NCI-H748 (cell line): ENCODE measurements around the gene EZR.
"Not testable (repeated sequence)": the region's sequence is repeated elsewhere in the genome, so short reads cannot be mapped to it uniquely, and the experiment has no call there.

Experiments
- DNase-seq: peaks from one replicate; lab custom pipeline; 2025; ENCODE audit not compliant: unreplicated experiment; lab: John Stamatoyannopoulos, UW

The EZR gene

DNA sequence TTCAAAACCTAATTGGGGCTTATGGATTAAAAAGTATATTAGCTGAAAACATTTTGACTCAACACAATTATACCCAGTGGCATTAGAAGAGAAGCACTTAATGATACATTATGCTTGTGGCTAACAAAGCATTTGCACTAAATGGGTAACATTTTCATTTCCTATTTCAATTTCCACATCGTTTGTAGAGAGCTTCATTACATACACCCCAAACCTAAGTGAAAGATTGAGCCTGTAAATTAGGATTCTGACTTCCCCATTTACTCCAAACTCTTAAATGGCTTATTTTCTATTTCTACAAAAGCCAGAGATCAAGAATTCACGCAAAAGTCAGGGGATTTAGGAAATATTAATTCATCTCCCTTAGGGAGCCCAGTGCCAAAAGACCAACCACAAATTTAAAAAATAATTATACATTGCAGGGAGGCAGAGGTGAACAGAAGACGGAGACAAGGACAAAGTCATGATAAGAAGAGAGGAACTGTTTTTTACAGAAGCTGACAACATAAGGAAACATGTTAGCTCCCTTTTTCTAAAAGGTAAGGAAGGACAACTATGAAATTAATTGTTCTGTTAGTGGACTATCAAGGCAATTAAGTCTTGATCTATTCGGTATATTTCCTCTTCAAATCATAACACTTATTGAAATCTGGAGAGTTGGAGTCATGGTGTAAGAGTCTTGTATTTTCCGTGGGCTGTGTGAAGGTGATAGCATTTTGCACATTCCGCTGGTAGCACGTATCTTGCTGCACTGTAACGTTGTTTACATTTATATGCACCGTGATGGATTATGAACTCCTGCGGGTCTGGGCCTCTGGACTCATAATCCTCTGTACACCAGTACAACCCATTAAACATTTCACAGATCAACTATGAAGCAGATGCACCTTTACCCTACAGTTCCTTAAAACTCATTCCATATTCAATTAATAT lies 24.8 kb upstream of the EZR start:
- no peak for DNase-seq

- no peak for DNase-seq
Measured at GRCh38 chr6:158841358-158841757, 22.2 kb upstream of the EZR start.

GRCh38 chr6:158840465-158840864 lies 21.3 kb upstream of the EZR start:
- no peak for DNase-seq

DNA sequence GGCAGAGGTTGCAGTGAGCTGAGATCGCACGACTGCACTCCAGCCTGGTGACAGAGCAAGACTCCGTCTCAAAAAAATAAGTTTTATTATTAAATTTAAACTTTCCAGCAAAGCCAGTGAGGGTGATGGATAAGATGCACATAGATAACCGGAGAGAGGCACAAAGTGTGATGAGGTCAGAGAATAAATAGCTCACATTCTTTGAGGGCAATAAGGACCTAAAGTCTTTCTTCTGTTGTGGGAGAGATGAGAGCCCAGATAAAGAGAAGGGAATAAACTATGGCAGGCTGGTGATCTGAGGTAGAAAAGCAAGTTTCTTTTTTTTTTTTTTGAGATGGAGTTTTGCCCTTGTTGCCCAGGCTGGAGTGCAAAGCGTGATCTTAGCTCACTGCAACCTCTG lies 20.6 kb upstream of the EZR start:
- no peak for DNase-seq

DNA sequence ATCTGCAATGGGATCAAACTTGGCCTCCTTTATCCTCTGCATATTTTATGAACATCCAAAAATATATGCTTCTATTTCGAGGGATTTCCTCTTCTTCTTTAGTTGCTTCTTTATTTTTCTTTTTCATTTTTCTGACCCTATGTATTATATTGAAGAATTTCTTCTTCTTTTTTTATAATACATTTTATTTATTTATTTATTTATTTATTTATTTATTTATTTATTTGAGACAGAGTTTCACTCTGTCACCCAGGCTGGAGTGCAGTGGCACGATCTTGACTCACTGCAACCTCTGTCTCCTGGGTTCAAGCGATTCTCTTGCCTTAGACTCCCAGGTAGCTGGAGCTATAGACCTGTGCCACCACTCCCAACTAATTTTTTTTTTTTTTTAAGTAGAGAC lies 19.6 kb upstream of the EZR start:
- DNase-seq: not testable (repeated sequence)

GRCh38 chr6:158837684-158838625 lies 18.8 kb upstream of the EZR start:
- no peak for DNase-seq

DNA sequence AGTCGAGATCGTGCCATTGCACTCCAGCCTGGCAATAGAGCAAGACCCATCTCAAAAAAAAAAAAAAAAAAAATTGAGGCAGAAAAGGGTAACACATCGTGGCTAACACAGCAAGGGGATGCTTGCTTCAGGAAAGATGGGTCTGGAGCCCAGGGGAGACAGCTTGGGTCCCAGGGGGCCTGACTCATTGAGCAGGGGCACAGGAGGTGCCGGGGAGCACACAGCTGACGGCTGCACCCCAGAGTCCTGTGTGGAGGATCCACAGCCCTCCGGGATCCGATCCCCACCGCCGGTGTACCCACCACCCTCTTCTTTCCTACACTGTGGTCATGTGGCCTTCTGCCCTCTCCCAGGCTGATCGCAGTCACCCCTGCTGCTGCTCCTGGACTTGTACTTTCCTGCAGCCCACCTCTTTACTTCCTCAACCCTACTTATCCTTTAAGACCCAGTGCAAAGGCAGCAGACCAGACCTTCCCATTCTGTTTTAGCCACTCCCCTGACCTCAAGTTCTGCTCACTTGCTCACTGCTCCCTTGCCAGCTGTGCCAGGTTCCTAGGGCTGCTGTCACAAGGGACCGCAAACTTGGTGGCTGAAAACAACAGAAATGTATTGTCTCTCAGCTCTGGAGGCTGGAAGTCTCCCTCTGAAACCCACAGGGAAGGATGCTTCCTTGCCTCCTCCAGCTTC lies 17.6 kb upstream of the EZR start:
- DNase-seq: no peak

DNA sequence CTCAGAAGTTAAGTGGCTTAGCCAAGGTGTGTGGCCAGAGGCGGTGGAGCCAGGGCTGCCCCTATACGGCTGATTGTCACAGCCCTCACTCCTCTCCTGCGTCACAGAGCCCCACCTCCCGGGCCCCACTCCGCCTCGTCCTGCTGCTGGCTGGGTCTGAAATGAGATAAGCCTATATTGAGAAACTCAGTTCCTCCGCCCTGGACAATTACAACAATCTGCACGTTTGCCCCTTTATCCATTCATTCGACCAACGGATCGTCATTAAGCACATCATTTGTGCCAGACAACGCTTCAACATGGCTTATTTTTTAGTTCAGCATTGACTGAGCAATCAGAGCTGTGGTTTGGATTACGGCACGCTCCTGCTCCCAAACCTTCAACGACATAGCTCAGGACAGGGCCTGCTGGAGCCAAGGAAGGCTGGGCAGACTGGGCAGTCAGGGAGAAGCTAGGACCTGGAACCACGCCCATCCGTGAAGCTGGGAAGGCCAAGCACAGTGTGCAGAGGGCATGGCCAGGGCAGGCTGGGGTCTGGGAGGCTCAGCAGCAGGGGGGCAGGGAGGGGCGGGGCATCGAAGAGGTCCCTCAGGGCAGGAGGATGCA lies 16.6 kb upstream of the EZR start:
- no peak for DNase-seq

GRCh38 chr6:158834675-158835385 lies 15.7 kb upstream of the EZR start:
- no peak for DNase-seq

- DNase-seq: not testable (repeated sequence)
Measured at GRCh38 chr6:158832807-158833206, 13.6 kb upstream of the EZR start.

GRCh38 chr6:158832026-158832425 lies 12.9 kb upstream of the EZR start:
- DNase-seq: no peak

DNA sequence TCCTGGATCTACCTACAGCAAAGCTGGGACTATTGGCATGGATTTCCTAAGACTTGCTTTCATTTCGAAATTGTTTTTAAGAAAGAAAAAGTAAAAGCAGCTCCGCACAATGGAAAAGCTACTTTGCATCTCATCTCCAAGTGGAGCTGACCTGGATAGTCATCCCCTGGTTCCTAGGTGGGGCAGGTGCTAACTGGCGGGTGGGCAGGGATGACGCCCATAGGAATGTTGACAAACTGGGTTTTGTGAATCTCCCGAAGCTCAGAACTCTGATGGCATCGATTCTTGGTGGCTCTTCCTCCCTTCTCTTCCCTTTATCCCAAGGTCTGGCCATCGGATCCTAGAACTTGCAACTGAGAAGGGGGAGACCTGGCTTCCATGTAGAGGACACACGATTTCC lies 12.4 kb upstream of the EZR start:
- no peak for DNase-seq

GRCh38 chr6:158830736-158831135 lies 11.6 kb upstream of the EZR start:
- no peak for DNase-seq

- no peak for DNase-seq
Measured at GRCh38 chr6:158828807-158829206, 9.6 kb upstream of the EZR start.

GRCh38 chr6:158826819-158827501 lies 7.8 kb upstream of the EZR start:
- DNase-seq: no peak

DNA sequence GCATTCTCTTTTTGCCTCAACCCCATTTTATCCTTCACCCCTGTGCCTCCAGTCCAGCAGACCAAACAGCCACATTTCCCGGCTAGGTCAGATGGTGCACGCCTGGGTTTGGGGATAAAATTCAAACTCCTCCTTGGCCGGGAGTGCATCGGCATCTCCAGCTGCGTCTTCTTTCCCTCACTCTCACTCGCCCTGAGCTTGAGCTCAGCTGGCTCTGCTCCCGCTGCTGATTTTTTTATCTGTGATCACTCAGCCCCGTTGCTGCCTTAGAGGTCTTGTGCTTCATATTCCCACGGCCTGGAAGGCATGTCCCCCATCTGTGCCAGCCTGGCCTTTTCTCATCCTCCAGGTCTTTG lies 6.8 kb upstream of the EZR start:
- DNase-seq: no peak

- no peak for DNase-seq
Measured at GRCh38 chr6:158825038-158825950, 6.1 kb upstream of the EZR start.

DNA sequence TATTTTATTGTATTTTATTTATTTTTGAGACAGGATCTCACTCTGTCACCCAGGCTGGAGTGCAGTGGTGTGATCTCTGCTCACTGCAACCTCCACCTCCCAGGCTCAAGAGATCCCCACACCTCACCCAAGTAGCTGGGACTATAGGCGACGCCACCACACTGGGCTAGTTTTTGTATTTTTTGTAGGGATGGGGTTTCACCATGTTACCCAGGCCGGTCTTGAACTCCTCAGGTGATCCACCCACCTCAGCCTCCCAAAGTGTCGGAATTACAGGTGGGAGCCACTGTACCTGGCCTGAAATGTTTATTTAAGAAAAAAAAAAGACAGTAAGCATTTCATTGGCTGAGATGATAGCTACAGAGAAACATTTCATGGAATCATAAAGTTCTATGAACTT lies 4.4 kb upstream of the EZR start:
- DNase-seq: not testable (repeated sequence)
